GM21390 (cell line): Measurements from ENCODE around the gene TCEAL7.

Source experiments
- ATAC-seq: cut with Tn5 transposase; IDR thresholded peaks from one replicate; pipeline ENCODE4 v1.9.1; 2021; ENCODE audit not compliant: unreplicated experiment

The TCEAL7 gene

GRCh38 chrX:103363046-103363445 lies 33.0 kb downstream of the TCEAL7 start:
- no peak for ATAC-seq

DNA sequence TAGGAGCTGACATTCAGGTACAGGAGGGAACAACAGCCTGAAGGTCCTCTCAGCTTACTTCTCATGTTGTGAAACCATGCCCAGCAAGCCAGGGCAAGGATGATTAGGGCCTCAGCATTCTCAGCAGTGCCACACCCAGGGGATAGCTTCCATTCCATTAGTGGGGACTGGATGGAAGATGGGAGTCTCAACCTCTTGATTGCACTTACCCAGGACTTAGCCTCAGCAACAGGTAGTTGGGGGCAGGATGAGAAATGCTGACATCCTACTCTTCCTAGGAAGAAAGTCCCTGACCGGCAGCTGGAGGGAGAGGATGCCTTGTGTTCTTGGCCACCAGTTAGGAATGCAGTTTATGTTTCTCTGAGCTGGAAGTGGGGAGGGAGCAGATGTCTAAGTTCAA lies 37.5 kb downstream of the TCEAL7 start:
- ATAC-seq: no peak

DNA sequence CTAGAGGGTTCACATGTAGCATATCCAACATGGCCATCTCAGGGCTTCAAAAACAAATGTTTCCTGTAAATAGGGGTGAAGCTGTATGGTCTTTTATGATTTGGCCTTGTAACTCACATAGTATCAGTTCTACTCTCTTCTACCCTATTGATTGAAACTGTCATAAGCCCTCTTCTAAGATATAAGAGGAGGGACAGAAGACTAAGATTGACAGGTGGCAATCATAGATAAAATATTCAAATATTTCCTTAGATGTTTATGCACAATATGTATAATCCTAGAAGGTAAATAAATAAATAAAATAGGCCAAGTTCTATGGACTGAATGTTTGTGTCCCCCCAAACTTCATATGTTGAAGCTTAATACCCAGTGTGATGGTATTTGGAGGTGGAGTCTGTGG lies 39.4 kb downstream of the TCEAL7 start:
- no peak for ATAC-seq

- no peak for ATAC-seq
These were observed 42.8 kb downstream of the TCEAL7 start for GRCh38 chrX:103372886-103373285.

GRCh38 chrX:103373581-103373980 lies 43.5 kb downstream of the TCEAL7 start:
- ATAC-seq: no peak

DNA sequence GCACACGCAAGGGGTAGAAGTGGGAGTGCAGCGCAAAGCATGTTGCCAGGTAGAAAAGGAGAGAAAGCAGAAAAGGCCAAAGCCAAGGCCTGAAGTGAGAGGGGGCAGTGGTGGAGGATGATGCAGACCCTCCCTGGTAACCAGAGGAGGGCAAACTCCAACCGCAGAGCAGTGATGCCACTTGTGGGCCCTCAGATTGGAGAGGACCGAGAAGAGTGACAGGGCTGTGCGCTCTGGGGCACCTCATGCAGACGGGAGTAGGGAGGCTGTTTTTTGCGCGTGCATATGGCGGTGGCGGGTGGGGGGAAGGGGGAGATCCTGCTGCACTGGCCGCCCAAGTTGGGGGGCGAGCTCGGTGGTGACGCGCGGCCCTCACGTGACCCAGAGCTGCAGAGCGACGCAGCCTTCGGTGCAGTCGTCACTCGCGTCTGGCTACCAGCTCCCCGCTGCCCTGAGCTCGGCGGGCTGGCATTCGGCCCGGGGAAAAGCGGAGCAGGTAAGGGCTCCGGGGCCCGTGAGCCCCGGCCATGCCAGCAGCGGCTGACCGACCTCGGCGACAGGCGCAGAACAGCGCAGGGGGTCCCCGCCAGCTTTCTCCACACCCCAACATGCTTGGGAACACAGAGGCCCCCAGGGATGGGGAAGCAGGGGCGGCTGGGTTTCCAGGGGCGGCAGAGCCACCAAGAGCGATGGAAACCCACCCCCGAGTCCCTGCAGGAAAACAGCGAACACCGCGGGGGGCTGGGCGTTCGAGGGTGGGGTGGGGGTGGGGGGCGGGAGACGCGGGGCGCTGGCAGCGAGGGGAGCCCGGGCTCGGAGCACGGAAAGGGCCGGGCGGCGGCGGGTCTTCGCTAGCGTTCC lies 46.3 kb downstream of the TCEAL7 start, which contains the start of gene BEX3:
TSS of gene BEX3 (plus strand) at position 421 of the 861 bp plus-strand sequence. CDS start 984 bp downstream, outside the sequence.
- no peak for ATAC-seq

- no peak for ATAC-seq
These were observed 46.9 kb downstream of the TCEAL7 start for GRCh38 chrX:103376979-103377324.

GRCh38 chrX:103378990-103379389 lies 49.0 kb downstream of the TCEAL7 start:
- no peak for ATAC-seq
